Duodenal mucosa (tissue), 2 donors: ENCODE data around the gene ABI3BP.

Experiments
- H3K27ac ChIP-seq: one replicate; pipeline ENCODE4 v1.7.0; 2013; ENCODE audit warnings: low read depth, low read length
- H3K27me3 ChIP-seq, 2 donors: one replicate each; pipeline ENCODE4 v1.7.0; 2013; ENCODE audit warnings: low read length in 2 of 2, control low read depth in 1 of 2; ENCODE audit not compliant: insufficient read depth in 2 of 2, control insufficient read depth in 1 of 2
- H3K36me3 ChIP-seq, 2 donors: one replicate each; pipeline ENCODE4 v1.7.0; 2013; ENCODE audit warnings: low read length in 2 of 2, control low read depth in 1 of 2; ENCODE audit not compliant: insufficient read depth in 2 of 2, control insufficient read depth in 1 of 2
- H3K4me1 ChIP-seq, 2 donors: one replicate each; pipeline ENCODE4 v1.7.0; 2013; ENCODE audit warnings: low read length in 2 of 2, control low read depth in 1 of 2; ENCODE audit not compliant: insufficient read depth in 2 of 2, control insufficient read depth in 1 of 2
- H3K4me3 ChIP-seq, 2 donors: one replicate each; pipeline ENCODE4 v1.7.0; 2013; ENCODE audit warnings: low read length in 2 of 2, low read depth in 1 of 2
- H3K9ac ChIP-seq, 2 donors: one replicate each; pipeline ENCODE4 v1.7.0; 2013; ENCODE audit warnings: low read length in 2 of 2, low read depth in 1 of 2
- H3K9me3 ChIP-seq, 2 donors: one replicate each; pipeline ENCODE4 v1.7.0; 2013; ENCODE audit warnings: low read length in 2 of 2, control low read depth in 1 of 2; ENCODE audit not compliant: control insufficient read depth in 1 of 2

Gene ABI3BP

GRCh38 chr3:100972301-100972844 is 20.8 kb downstream of the ABI3BP start:
- Histone ChIP-seq H3K4me3 (no peak overlapping the region), H3K27ac (no peak overlapping the region), H3K36me3 (no peaks in the 10 kb centered on the region), H3K4me1 (no peaks in the 10 kb centered on the region), H3K9ac (no peak overlapping the region), H3K27me3 (no peaks in the 10 kb centered on the region), H3K9me3 (no peaks in the 10 kb centered on the region)

GRCh38 chr3:100971798-100972197 is 21.4 kb downstream of the ABI3BP start:
- H3K27me3 ChIP-seq = no peaks in the 10 kb centered on the region
- no peaks in the 10 kb centered on the region for H3K4me1 ChIP-seq
- H3K9me3 ChIP-seq = no peaks in the 10 kb centered on the region
- H3K9ac ChIP-seq = no peak overlapping the region
- no peak overlapping the region for H3K4me3 ChIP-seq
- no peaks in the 10 kb centered on the region for H3K36me3 ChIP-seq
- H3K27ac ChIP-seq = no peak overlapping the region

- Histone ChIP-seq H3K4me3 (no peak overlapping the region), H3K27me3 (no peaks in the 10 kb centered on the region), H3K36me3 (no peaks in the 10 kb centered on the region), H3K4me1 (no peaks in the 10 kb centered on the region), H3K9ac (no peak overlapping the region), H3K9me3 (no peaks in the 10 kb centered on the region), H3K27ac (no peak overlapping the region)
These were observed 22.7 kb downstream of the ABI3BP start for GRCh38 chr3:100970477-100970990.

- no peaks in the 10 kb centered on the region for H3K4me1 ChIP-seq
- no peak overlapping the region for H3K9ac ChIP-seq
- no peaks in the 10 kb centered on the region for H3K36me3 ChIP-seq
- H3K9me3 ChIP-seq = no peaks in the 10 kb centered on the region
- H3K4me3 ChIP-seq = no peak overlapping the region
- H3K27me3 ChIP-seq = no peaks in the 10 kb centered on the region
- H3K27ac ChIP-seq = no peak overlapping the region
These were observed 24.0 kb downstream of the ABI3BP start for GRCh38 chr3:100968932-100969906.

- Histone ChIP-seq H3K27ac (no peak overlapping the region), H3K9ac (no peak overlapping the region), H3K4me1 (no peaks in the 10 kb centered on the region), H3K9me3 (no peaks in the 10 kb centered on the region), H3K4me3 (no peak overlapping the region), H3K36me3 (no peaks in the 10 kb centered on the region), H3K27me3 (no peaks in the 10 kb centered on the region)
These were observed 26.4 kb downstream of the ABI3BP start for GRCh38 chr3:100966807-100967206.

GRCh38 chr3:100966049-100966491 is 27.2 kb downstream of the ABI3BP start:
- no peaks in the 10 kb centered on the region for H3K4me1 ChIP-seq

GRCh38 chr3:100963041-100963440 is 30.2 kb downstream of the ABI3BP start:
- no peak overlapping the region for H3K27ac ChIP-seq
- no peaks in the 10 kb centered on the region for H3K27me3 ChIP-seq
- no peak overlapping the region for H3K9ac ChIP-seq
- H3K9me3 ChIP-seq = peaks cover 0 to 5% of the 10 kb centered on the region in 2 donors
- H3K4me3 ChIP-seq = no peak overlapping the region
- H3K4me1 ChIP-seq = no peaks in the 10 kb centered on the region
- no peaks in the 10 kb centered on the region for H3K36me3 ChIP-seq

More at GRCh38 chr3:100966049-100966491, 27.2 kb downstream of the ABI3BP start:
- Histone ChIP-seq H3K9me3 (no peaks in the 10 kb centered on the region), H3K27ac (no peak overlapping the region), H3K4me3 (no peak overlapping the region), H3K9ac (no peak overlapping the region), H3K27me3 (no peaks in the 10 kb centered on the region), H3K36me3 (no peaks in the 10 kb centered on the region)

- Histone ChIP-seq H3K4me1 (no peaks in the 10 kb centered on the region), H3K27ac (no peak overlapping the region), H3K4me3 (no peak overlapping the region), H3K27me3 (no peaks in the 10 kb centered on the region), H3K9me3 (peaks cover 0 to 5% of the 10 kb centered on the region in 2 donors), H3K9ac (no peak overlapping the region), H3K36me3 (no peaks in the 10 kb centered on the region)
These were observed 35.8 kb downstream of the ABI3BP start for GRCh38 chr3:100957261-100957986.

GRCh38 chr3:100956276-100956675 is 36.9 kb downstream of the ABI3BP start:
- H3K27me3 ChIP-seq = no peaks in the 10 kb centered on the region
- peaks cover 0 to 5% of the 10 kb centered on the region in 2 donors for H3K9me3 ChIP-seq
- H3K4me1 ChIP-seq = no peaks in the 10 kb centered on the region
- no peak overlapping the region for H3K27ac ChIP-seq
- H3K4me3 ChIP-seq = no peak overlapping the region
- H3K36me3 ChIP-seq = no peaks in the 10 kb centered on the region
- no peak overlapping the region for H3K9ac ChIP-seq

- Histone ChIP-seq H3K27me3 (no peaks in the 10 kb centered on the region), H3K36me3 (no peaks in the 10 kb centered on the region), H3K9me3 (peaks cover 0 to 5% of the 10 kb centered on the region in 2 donors), H3K27ac (no peak overlapping the region), H3K4me1 (no peaks in the 10 kb centered on the region), H3K4me3 (no peak overlapping the region), H3K9ac (no peak overlapping the region)
These were observed 38.2 kb downstream of the ABI3BP start for GRCh38 chr3:100954990-100955389.
